ENCODE data around the gene SPDYE18.
"Not testable (repeated sequence)": the region's sequence is repeated elsewhere in the genome, so short reads cannot be mapped to it uniquely, and the experiment has no call there.

The SPDYE18 gene

GRCh38 chr7:77062557-77062956, at the start of gene SPDYE18:
TSS of gene SPDYE18 (minus strand) at chr7:77062558. CDS start at chr7:77060512, 2,046 bp downstream.
- DNase-seq = not testable (repeated sequence)

- not testable (repeated sequence) for DNase-seq
These were observed 46.0 kb upstream of the SPDYE18 start for GRCh38 chr7:77108362-77108761.

- not testable (repeated sequence) for DNase-seq
These were observed 45.3 kb upstream of the SPDYE18 start for GRCh38 chr7:77107659-77108058.

GRCh38 chr7:77105904-77106303, 43.5 kb upstream of the SPDYE18 start:
- DNase-seq = not testable (repeated sequence)

- DNase-seq = not testable (repeated sequence)
These were observed 40.3 kb upstream of the SPDYE18 start for GRCh38 chr7:77102671-77103070.

GRCh38 chr7:77101187-77101586, 38.8 kb upstream of the SPDYE18 start:
- not testable (repeated sequence) for DNase-seq

GRCh38 chr7:77100501-77100900, 38.1 kb upstream of the SPDYE18 start:
- not testable (repeated sequence) for DNase-seq

- not testable (repeated sequence) for DNase-seq
These were observed 29.9 kb upstream of the SPDYE18 start for GRCh38 chr7:77092301-77092700.

GRCh38 chr7:77082192-77082591, 19.8 kb upstream of the SPDYE18 start:
- not testable (repeated sequence) for DNase-seq

- DNase-seq = not testable (repeated sequence)
These were observed 17.9 kb upstream of the SPDYE18 start for GRCh38 chr7:77080236-77080635.

- not testable (repeated sequence) for DNase-seq
These were observed 17.3 kb upstream of the SPDYE18 start for GRCh38 chr7:77079624-77080023.

- not testable (repeated sequence) for DNase-seq
These were observed 16.8 kb upstream of the SPDYE18 start for GRCh38 chr7:77079112-77079511.

- not testable (repeated sequence) for DNase-seq
These were observed 14.7 kb upstream of the SPDYE18 start for GRCh38 chr7:77077060-77077459.

GRCh38 chr7:77074786-77075396, 12.5 kb upstream of the SPDYE18 start:
- not testable (repeated sequence) for DNase-seq

GRCh38 chr7:77071108-77071507, 8.8 kb upstream of the SPDYE18 start:
- DNase-seq = not testable (repeated sequence)

GRCh38 chr7:77065869-77066268, 3.5 kb upstream of the SPDYE18 start:
- DNase-seq = not testable (repeated sequence)

GRCh38 chr7:77063732-77064131, 1.4 kb upstream of the SPDYE18 start:
- not testable (repeated sequence) for DNase-seq

- DNase-seq = not testable (repeated sequence)
These were observed 30.1 kb downstream of the SPDYE18 start, which contains the start of gene SPDYE17 for GRCh38 chr7:77032261-77032660. TSS of gene SPDYE17 (minus strand) at chr7:77032361. CDS start at chr7:77030570, 1,791 bp downstream.

- DNase-seq = not testable (repeated sequence)
These were observed 36.0 kb downstream of the SPDYE18 start for GRCh38 chr7:77026349-77026748.

GRCh38 chr7:77010074-77010680, 52.2 kb downstream of the SPDYE18 start:
- not testable (repeated sequence) for DNase-seq

GRCh38 chr7:77008000-77008399, 54.4 kb downstream of the SPDYE18 start:
- DNase-seq = not testable (repeated sequence)

GRCh38 chr7:77006127-77007110, 55.9 kb downstream of the SPDYE18 start:
- DNase-seq = not testable (repeated sequence)

Data from hematopoietic multipotent progenitor cell treated with erythropoietin and hydrocortisone succinate and interleukin-3 and kit ligand, for 6 days (in vitro differentiated cells).